Astrocyte (in vitro differentiated cells and primary cell): Measurements from ENCODE around the gene IDI1. TPM values are rescaled to one million over a fixed set of nuclear protein-coding genes. Genes with fewer than 3 reads are reported as not detected.

Source experiments
- DNase-seq: peaks from one replicate; pipeline ENCODE4 v3.0.0-alpha.2; 2010; ENCODE audit warnings: low read depth
- FAIRE-seq: peaks from 2 replicates; lab custom pipeline; 2011; peaks lifted over from hg19 to GRCh38; lab: Jason Lieb, UNC
- H2AFZ ChIP-seq: 2 replicates; pipeline ENCODE4 v1.6.0; 2012; ENCODE audit warnings: low read depth, low read length, inconsistent platforms
- H3K27ac ChIP-seq: 2 replicates; pipeline ENCODE4 v1.5.1; 2011; ENCODE audit warnings: low read depth, low read length, inconsistent platforms
- H3K27me3 ChIP-seq: 2 replicates; pipeline ENCODE4 v1.6.0; 2011; ENCODE audit warnings: low read length, inconsistent platforms; ENCODE audit not compliant: insufficient read depth
- H3K36me3 ChIP-seq: 2 replicates; pipeline ENCODE4 v1.5.1; 2011; ENCODE audit warnings: low read length, inconsistent platforms; ENCODE audit not compliant: insufficient read depth
- H3K4me1 ChIP-seq: 2 replicates; pipeline ENCODE4 v1.5.1; 2011; ENCODE audit warnings: low read length, inconsistent platforms; ENCODE audit not compliant: insufficient read depth
- H3K4me2 ChIP-seq: 2 replicates; pipeline ENCODE4 v1.6.0; 2012; ENCODE audit warnings: low read length, inconsistent platforms
- H3K4me3 ChIP-seq: 2 replicates; pipeline ENCODE4 v1.5.1; 2011; ENCODE audit warnings: low read depth, mild to moderate bottlenecking, low read length, inconsistent platforms; ENCODE audit not compliant: insufficient read depth
- H3K79me2 ChIP-seq: 2 replicates; pipeline ENCODE4 v1.6.0; 2012; ENCODE audit warnings: mild to moderate bottlenecking, low read length, inconsistent platforms; ENCODE audit not compliant: insufficient read depth
- H3K9ac ChIP-seq: 2 replicates; pipeline ENCODE4 v1.6.0; 2012; ENCODE audit warnings: mild to moderate bottlenecking, low read length, inconsistent platforms
- H3K9me3 ChIP-seq: 2 replicates; pipeline ENCODE4 v1.5.1; 2012; ENCODE audit warnings: low read depth, mild to moderate bottlenecking, low read length, inconsistent platforms; ENCODE audit not compliant: insufficient read depth
- H4K20me1 ChIP-seq: 2 replicates; pipeline ENCODE4 v1.6.0; 2012; ENCODE audit warnings: low read length, inconsistent platforms; ENCODE audit not compliant: insufficient read depth
- H3K27ac Mint-ChIP-seq: one replicate; pipeline ENCODE4 v1.8.0; 2021; ENCODE audit warnings: mild to moderate bottlenecking, mixed read lengths; ENCODE audit not compliant: unreplicated experiment
- H3K27me3 Mint-ChIP-seq: one replicate; pipeline ENCODE4 v1.8.0; 2021; ENCODE audit warnings: low read depth, mixed read lengths; ENCODE audit not compliant: unreplicated experiment
- H3K36me3 Mint-ChIP-seq: one replicate; pipeline ENCODE4 v1.8.0; 2021; ENCODE audit warnings: low read depth, mixed read lengths; ENCODE audit not compliant: unreplicated experiment
- H3K4me1 Mint-ChIP-seq: one replicate; pipeline ENCODE4 v1.8.0; 2021; ENCODE audit warnings: low read depth, mixed read lengths; ENCODE audit not compliant: unreplicated experiment
- H3K4me3 Mint-ChIP-seq: one replicate; pipeline ENCODE4 v1.8.0; 2021; ENCODE audit warnings: mild to moderate bottlenecking, moderate library complexity, mixed read lengths; ENCODE audit not compliant: unreplicated experiment
- H3K9me3 Mint-ChIP-seq: one replicate; pipeline ENCODE4 v1.8.0; 2021; ENCODE audit warnings: mild to moderate bottlenecking, mixed read lengths; ENCODE audit not compliant: unreplicated experiment
- CTCF ChIP-seq: IDR thresholded peaks from 2 replicates; pipeline ENCODE4 v1.5.1; 2011; ENCODE audit warnings: low read depth, mild to moderate bottlenecking, inconsistent platforms, low read length, moderate library complexity; ENCODE audit not compliant: insufficient read depth
- EZH2 ChIP-seq: IDR thresholded peaks from 2 replicates; pipeline ENCODE4 v1.6.1; 2012; ENCODE audit warnings: mild to moderate bottlenecking, low read length, inconsistent platforms; ENCODE audit not compliant: insufficient read depth
- total RNA-seq: library from RNA; stranded (reverse); gene quantifications from 2 replicates; pipeline ENCODE4 v1.2.1, GENCODE V29; 2021

IDI1 gene
- total RNA-seq, 1 donor from 2014 or later = 63.2 TPM

DNA sequence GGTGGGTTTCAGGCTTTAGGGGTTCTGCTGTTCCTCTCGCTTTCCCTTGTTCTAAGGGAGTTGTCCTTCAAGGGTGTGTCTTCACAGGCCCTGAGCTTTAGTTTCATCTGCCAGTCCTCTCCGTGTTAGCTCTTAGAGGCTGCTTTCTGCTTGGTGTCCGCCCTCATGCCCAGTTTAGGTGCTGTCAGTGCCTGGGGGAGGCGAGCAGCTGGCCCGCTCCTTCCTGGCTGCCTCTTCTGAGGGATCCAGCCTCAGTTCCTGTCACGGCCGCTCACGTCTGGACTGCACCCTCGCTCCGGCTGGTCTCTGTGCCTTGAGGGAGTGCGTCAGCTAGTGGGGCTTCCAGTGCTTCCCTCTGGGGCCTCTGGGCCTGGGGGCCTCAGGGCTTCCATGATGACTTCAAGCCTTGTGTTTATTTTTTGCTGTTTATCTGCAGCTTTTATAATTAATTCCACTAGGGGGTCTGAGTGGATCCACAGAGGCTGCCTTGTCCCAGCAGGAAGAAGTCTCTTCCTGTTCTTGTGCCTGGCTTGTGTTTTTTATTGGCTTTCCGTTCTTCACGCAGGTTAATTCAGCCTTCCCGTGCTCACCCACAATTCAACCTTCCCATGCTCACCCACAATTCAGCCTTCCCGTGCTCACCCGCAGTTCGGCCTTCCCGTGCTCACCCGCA, 40.2 kb upstream of the IDI1 start:
- H3K36me3 ChIP-seq = peaks cover 58% of the 10 kb centered on the region

GRCh38 chr10:1086787-1087186, 37.9 kb upstream of the IDI1 start:
- H3K4me1 Mint-ChIP-seq = no peaks in the 10 kb centered on the region
- Histone ChIP-seq H3K27ac (no peak overlapping the region), H3K9me3 (no peaks in the 10 kb centered on the region), H3K4me1 (no peaks in the 10 kb centered on the region), H3K9ac (no peak overlapping the region), H3K4me2 (no peak overlapping the region), H4K20me1 (peaks cover 39% of the 10 kb centered on the region), H3K36me3 (peaks cover 66% of the 10 kb centered on the region), H2AFZ (no peak overlapping the region), H3K4me3 (no peak overlapping the region), H3K27me3 (no peaks in the 10 kb centered on the region), H3K79me2 (peaks cover 20% of the 10 kb centered on the region)
- no peak overlapping the region for H3K27ac Mint-ChIP-seq
- FAIRE-seq = no peak
- no peak for TF ChIP-seq CTCF
- TF ChIP-seq EZH2 = no peak
- DNase-seq = no peak
- H3K36me3 Mint-ChIP-seq = peaks cover 37% of the 10 kb centered on the region
- no peaks in the 10 kb centered on the region for H3K27me3 Mint-ChIP-seq
- no peak overlapping the region for H3K4me3 Mint-ChIP-seq
- no peaks in the 10 kb centered on the region for H3K9me3 Mint-ChIP-seq

More for the DNA sequence above, 40.2 kb upstream of the IDI1 start:
- no peak overlapping the region for H3K4me3 Mint-ChIP-seq
- H3K27me3 Mint-ChIP-seq = no peaks in the 10 kb centered on the region
- Histone ChIP-seq H2AFZ (no peak overlapping the region), H3K9ac (no peak overlapping the region), H3K27ac (no peak overlapping the region), H3K79me2 (peaks cover 13% of the 10 kb centered on the region), H3K27me3 (no peaks in the 10 kb centered on the region), H3K4me2 (no peak overlapping the region), H3K4me1 (no peaks in the 10 kb centered on the region), H3K4me3 (no peak overlapping the region), H3K9me3 (no peaks in the 10 kb centered on the region), H4K20me1 (peaks cover 37% of the 10 kb centered on the region)
- H3K27ac Mint-ChIP-seq = no peak overlapping the region
- H3K36me3 Mint-ChIP-seq = peaks cover 43% of the 10 kb centered on the region
- DNase-seq = no peak
- H3K4me1 Mint-ChIP-seq = peaks cover 1% of the 10 kb centered on the region
- no peak for FAIRE-seq
- no peak for TF ChIP-seq CTCF
- no peak for TF ChIP-seq EZH2
- no peaks in the 10 kb centered on the region for H3K9me3 Mint-ChIP-seq

- Mint-ChIP-seq H3K27me3 (no peaks in the 10 kb centered on the region), H3K9me3 (no peaks in the 10 kb centered on the region), H3K27ac (no peak overlapping the region), H3K4me3 (no peak overlapping the region), H3K4me1 (no peaks in the 10 kb centered on the region), H3K36me3 (peaks cover 29% of the 10 kb centered on the region)
- DNase-seq (no peak), FAIRE-seq (no peak)
- Histone ChIP-seq H3K4me2 (no peak overlapping the region), H4K20me1 (peaks cover 39% of the 10 kb centered on the region), H2AFZ (no peak overlapping the region), H3K27me3 (no peaks in the 10 kb centered on the region), H3K4me3 (no peak overlapping the region), H3K79me2 (peaks cover 15% of the 10 kb centered on the region), H3K9ac (no peak overlapping the region), H3K4me1 (no peaks in the 10 kb centered on the region), H3K36me3 (peaks cover 67% of the 10 kb centered on the region), H3K9me3 (no peaks in the 10 kb centered on the region), H3K27ac (no peak overlapping the region)
- no peak for TF ChIP-seq CTCF
- TF ChIP-seq EZH2 = no peak
Observed at GRCh38 chr10:1085258-1085657, 36.3 kb upstream of the IDI1 start.
